SK-N-SH treated with all-trans-retinoic acid at 6 μM for 48 hours (cell line): Measurements from ENCODE around the gene SMYD3.

Experiments used
- ATAC-seq: fragments of 200-7000 bp; cut with Tn5 transposase; 3 replicates; pipeline ENCODE4 v1.9.1; 2020; ENCODE audit warnings: mild to moderate bottlenecking, moderate library complexity
- ARNTL ChIP-seq: fragments of 450-650 bp; formaldehyde crosslinking; IDR thresholded peaks from 2 replicates; pipeline ENCODE4 v1.5.0; 2020; ENCODE audit warnings: low read depth, mild to moderate bottlenecking, moderate library complexity, borderline replicate concordance
- CSDC2 ChIP-seq: fragments of 250-450 bp; sonication (Bioruptor Pico); IDR thresholded peaks from 2 replicates; pipeline ENCODE4 v1.5.0; 2020; ENCODE audit warnings: mild to moderate bottlenecking, moderate library complexity
- GLIS3 ChIP-seq: fragments of 250-450 bp; sonication (Bioruptor Pico); IDR thresholded peaks from 2 replicates; pipeline ENCODE4 v1.5.0; 2020; ENCODE audit warnings: mild to moderate bottlenecking, moderate library complexity
- ISL1 ChIP-seq: fragments of 250-450 bp; sonication (Bioruptor Pico); IDR thresholded peaks from 2 replicates; pipeline ENCODE4 v2.1.2; 2022; ENCODE audit warnings: mild to moderate bottlenecking, moderate library complexity
- OSR1 ChIP-seq: fragments of 250-450 bp; sonication (Bioruptor Pico); IDR thresholded peaks from 2 replicates; pipeline ENCODE4 v1.8.0; 2022; ENCODE audit warnings: moderate library complexity, mild to moderate bottlenecking, inconsistent platforms
- PPARA ChIP-seq: fragments of 250-450 bp; sonication (Bioruptor Pico); IDR thresholded peaks from 2 replicates; pipeline ENCODE4 v1.5.0; 2020; ENCODE audit warnings: mild to moderate bottlenecking, borderline replicate concordance
- RARB ChIP-seq: fragments of 250-450 bp; sonication (Bioruptor Pico); IDR thresholded peaks from 2 replicates; pipeline ENCODE4 v1.8.0; 2021; ENCODE audit warnings: mild to moderate bottlenecking, moderate library complexity
- TCF4 ChIP-seq: fragments of 250-450 bp; sonication (Bioruptor Pico); IDR thresholded peaks from 2 replicates; pipeline ENCODE4 v1.8.0; 2021; ENCODE audit warnings: mild to moderate bottlenecking, moderate library complexity, borderline replicate concordance
- TOX ChIP-seq: fragments of 250-450 bp; sonication (Bioruptor Pico); IDR thresholded peaks from 2 replicates; pipeline ENCODE4 v1.8.0; 2021; ENCODE audit warnings: mild to moderate bottlenecking, moderate library complexity, borderline replicate concordance
- ZC3H10 ChIP-seq: fragments of 250-450 bp; sonication (Bioruptor Pico); IDR thresholded peaks from 2 replicates; pipeline ENCODE4 v1.5.1; 2021; ENCODE audit warnings: mild to moderate bottlenecking, moderate library complexity
- ZFP3 ChIP-seq: fragments of 250-450 bp; sonication (Bioruptor Pico); IDR thresholded peaks from 2 replicates; pipeline ENCODE4 v1.5.0; 2020; ENCODE audit warnings: mild to moderate bottlenecking, moderate library complexity
- ZFP30 ChIP-seq: fragments of 450-650 bp; formaldehyde crosslinking; IDR thresholded peaks from 2 replicates; pipeline ENCODE4 v1.5.0; 2022; ENCODE audit warnings: mild to moderate bottlenecking, moderate library complexity
- ZNF565 ChIP-seq: fragments of 450-650 bp; formaldehyde crosslinking; conservative IDR thresholded peaks from 2 replicates; pipeline ENCODE4 v1.5.0; 2020; ENCODE audit warnings: low read depth, mild to moderate bottlenecking, moderate library complexity
- ZNF70 ChIP-seq: fragments of 450-650 bp; formaldehyde crosslinking; IDR thresholded peaks from 2 replicates; pipeline ENCODE4 v1.5.0; 2020; ENCODE audit warnings: mild to moderate bottlenecking, moderate library complexity
- ZNF8 ChIP-seq: fragments of 450-650 bp; formaldehyde crosslinking; IDR thresholded peaks from 2 replicates; pipeline ENCODE4 v1.5.0; 2020; ENCODE audit warnings: mild to moderate bottlenecking, moderate library complexity
- TF ChIP-seq, protein P1 (sequence below): fragments of 250-450 bp; sonication (Bioruptor Pico); IDR thresholded peaks from 2 replicates; pipeline ENCODE4 v1.5.1; 2020; ENCODE audit warnings: low read depth, mild to moderate bottlenecking, moderate library complexity
- TF ChIP-seq, protein P2 (sequence below): fragments of 250-450 bp; sonication (Bioruptor Pico); IDR thresholded peaks from 2 replicates; pipeline ENCODE4 v1.5.1; 2021; ENCODE audit warnings: mild to moderate bottlenecking, moderate library complexity
- TF ChIP-seq, protein P3 (sequence below): fragments of 250-450 bp; sonication (Bioruptor Pico); IDR thresholded peaks from 2 replicates; pipeline ENCODE4 v1.5.0; 2020; ENCODE audit warnings: mild to moderate bottlenecking, moderate library complexity

SMYD3 gene

DNA sequence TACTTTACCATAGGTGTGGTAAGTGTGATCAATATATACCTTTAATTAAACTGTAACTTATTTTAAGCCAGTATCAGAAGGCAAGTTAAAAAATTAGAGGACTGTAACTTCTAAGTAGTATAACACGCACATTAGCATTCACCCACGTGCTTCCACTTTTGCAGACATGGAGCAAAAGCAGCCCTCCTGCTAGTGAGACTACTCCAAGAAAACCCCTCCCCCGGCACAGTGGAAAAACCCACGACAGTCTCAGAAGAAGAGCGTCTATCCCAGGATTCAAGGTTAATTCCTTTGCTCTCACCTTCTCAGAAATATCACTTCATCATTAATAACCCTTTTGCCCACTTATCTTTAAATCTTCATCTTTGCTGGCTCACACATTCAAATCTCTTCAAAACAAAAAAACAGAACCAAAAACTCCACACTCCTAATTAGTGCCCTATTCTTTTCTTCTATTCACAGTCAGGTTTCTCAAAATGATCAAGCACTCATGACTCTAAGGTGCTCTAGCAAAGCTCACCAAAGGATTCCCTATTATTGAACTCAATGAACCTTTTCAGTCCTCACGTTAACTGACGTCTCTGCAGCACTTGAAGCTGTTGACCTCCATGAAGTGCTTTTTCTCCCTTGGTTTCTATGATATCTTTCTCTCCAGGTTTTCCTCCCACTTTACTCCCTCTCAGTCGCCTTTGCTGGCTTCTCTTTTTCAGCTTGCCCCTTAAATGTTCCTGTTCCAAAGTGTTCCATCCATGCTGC is 213.5 kb downstream of the SMYD3 start:
- TF ChIP-seq, protein P1, sequence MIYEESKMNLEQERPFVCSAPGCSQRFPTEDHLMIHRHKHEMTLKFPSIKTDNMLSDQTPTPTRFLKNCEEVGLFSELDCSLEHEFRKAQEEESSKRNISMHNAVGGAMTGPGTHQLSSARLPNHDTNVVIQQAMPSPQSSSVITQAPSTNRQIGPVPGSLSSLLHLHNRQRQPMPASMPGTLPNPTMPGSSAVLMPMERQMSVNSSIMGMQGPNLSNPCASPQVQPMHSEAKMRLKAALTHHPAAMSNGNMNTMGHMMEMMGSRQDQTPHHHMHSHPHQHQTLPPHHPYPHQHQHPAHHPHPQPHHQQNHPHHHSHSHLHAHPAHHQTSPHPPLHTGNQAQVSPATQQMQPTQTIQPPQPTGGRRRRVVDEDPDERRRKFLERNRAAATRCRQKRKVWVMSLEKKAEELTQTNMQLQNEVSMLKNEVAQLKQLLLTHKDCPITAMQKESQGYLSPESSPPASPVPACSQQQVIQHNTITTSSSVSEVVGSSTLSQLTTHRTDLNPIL (CRISPR knock-in tag) = no peak
- no peak for TF ChIP-seq ARNTL
- no peak for TF ChIP-seq TCF4 (CRISPR knock-in tag)
- TF ChIP-seq, protein P2, sequence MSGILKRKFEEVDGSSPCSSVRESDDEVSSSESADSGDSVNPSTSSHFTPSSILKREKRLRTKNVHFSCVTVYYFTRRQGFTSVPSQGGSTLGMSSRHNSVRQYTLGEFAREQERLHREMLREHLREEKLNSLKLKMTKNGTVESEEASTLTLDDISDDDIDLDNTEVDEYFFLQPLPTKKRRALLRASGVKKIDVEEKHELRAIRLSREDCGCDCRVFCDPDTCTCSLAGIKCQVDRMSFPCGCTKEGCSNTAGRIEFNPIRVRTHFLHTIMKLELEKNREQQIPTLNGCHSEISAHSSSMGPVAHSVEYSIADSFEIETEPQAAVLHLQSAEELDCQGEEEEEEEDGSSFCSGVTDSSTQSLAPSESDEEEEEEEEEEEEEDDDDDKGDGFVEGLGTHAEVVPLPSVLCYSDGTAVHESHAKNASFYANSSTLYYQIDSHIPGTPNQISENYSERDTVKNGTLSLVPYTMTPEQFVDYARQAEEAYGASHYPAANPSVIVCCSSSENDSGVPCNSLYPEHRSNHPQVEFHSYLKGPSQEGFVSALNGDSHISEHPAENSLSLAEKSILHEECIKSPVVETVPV (CRISPR knock-in tag) = no peak
- ATAC-seq = no peak

DNA sequence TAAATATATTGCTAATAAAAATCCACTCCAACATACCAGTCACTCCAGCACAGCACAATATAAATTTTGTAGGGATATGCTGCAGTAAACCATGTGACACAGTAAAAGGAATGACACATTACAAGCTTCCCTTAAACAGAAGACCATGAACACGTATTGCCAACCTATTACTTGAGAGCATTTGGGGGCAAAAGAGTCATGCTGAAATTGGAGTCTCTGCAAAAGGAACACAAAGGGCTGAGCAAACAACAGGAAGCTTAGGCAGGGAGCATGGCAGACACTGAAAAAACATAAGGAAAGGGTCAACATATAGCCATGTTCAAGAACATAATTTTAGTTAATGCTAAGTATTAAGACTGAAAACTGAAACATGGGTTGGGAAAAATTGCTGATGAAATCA is 214.5 kb downstream of the SMYD3 start:
- no peak for ATAC-seq

DNA sequence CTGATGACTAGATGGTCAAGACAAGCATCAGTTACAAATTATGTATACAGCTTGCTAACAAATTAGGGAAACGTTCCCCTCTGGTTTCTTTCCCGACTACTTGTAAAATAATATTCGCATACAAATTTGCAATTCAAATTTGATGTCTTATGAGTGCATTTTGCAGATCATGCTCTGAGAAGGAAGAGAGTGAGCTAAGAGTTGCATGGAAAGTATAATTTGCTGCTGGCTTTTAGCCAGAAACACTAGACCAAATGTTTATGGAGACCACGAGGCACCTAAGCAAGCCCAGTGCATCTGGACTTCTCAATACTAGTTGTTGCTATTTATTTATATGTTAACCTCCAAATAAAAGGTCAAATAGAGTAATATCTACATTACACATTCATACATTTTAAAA is 216.0 kb downstream of the SMYD3 start:
- no peak for ATAC-seq
- TF ChIP-seq ZFP30 (CRISPR knock-in tag) (no peak), RARB (no peak), ZNF70 (CRISPR knock-in tag) (no peak), GLIS3 (CRISPR knock-in tag) (no peak), OSR1 (CRISPR knock-in tag) (no peak), PPARA (CRISPR knock-in tag) (no peak)

More for the DNA sequence above, 214.5 kb downstream of the SMYD3 start:
- TF ChIP-seq, protein P3, sequence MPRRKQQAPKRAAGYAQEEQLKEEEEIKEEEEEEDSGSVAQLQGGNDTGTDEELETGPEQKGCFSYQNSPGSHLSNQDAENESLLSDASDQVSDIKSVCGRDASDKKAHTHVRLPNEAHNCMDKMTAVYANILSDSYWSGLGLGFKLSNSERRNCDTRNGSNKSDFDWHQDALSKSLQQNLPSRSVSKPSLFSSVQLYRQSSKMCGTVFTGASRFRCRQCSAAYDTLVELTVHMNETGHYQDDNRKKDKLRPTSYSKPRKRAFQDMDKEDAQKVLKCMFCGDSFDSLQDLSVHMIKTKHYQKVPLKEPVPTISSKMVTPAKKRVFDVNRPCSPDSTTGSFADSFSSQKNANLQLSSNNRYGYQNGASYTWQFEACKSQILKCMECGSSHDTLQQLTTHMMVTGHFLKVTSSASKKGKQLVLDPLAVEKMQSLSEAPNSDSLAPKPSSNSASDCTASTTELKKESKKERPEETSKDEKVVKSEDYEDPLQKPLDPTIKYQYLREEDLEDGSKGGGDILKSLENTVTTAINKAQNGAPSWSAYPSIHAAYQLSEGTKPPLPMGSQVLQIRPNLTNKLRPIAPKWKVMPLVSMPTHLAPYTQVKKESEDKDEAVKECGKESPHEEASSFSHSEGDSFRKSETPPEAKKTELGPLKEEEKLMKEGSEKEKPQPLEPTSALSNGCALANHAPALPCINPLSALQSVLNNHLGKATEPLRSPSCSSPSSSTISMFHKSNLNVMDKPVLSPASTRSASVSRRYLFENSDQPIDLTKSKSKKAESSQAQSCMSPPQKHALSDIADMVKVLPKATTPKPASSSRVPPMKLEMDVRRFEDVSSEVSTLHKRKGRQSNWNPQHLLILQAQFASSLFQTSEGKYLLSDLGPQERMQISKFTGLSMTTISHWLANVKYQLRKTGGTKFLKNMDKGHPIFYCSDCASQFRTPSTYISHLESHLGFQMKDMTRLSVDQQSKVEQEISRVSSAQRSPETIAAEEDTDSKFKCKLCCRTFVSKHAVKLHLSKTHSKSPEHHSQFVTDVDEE = no peak
- TF ChIP-seq ISL1 (CRISPR knock-in tag) = no peak
- no peak for TF ChIP-seq TOX (CRISPR knock-in tag)
- no peak for TF ChIP-seq ARNTL
- TF ChIP-seq ZC3H10 (CRISPR knock-in tag) = no peak
- TF ChIP-seq, protein P1 (CRISPR knock-in tag) = no peak
- TF ChIP-seq, all 23 proteins: peak for 0

DNA sequence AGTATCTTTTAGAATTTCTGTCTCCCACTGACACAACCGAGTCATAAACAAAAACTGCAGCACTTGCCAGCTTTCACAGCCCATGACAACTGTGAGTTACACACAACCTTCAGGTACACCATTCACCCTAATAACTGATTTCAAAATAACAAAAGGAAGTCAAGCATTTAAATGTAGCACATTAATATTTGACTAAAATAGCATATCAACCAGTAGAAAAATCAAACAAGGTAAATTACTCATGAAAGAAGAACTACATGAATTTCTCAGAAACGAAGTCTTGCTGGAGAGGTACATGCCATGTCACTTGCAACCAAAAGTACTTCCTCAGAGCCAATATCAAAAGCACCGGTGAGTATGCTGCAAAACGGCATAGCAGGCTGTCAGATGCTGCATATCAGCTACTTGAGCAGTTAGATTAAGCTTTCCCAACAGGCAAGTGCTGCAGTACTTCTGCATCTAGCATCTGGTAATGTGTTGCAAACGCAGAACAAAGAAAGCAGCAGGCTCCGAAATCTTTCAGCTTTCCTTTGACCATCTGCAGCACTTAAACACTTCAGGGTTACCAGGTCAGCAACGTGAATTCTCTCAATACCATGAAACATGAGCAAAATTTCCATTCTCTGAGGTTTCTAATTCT is 223.2 kb downstream of the SMYD3 start:
- no peak for ATAC-seq
- TF ChIP-seq ZFP30 (CRISPR knock-in tag) (no peak), ZNF8 (CRISPR knock-in tag) (no peak)

DNA sequence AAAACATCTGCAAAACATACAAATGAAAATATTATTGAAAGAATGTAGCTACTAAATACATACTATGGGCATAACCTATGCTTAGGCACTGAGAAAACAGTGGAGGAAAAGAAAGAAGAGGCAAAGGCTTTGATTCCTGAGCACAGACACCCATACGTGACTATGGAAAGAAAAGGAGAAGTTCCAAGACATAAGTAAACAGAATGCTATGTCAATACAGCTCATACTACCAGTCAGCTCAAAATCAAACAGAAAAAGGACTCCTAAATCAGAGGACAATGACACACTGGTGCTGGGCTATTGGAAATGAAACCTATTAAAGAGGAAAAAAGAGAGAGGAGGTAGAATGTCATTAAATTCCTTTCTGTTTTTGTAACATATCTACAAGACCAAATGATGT is 225.4 kb downstream of the SMYD3 start:
- ATAC-seq = no peak
- TF ChIP-seq RARB (no peak), ZNF565 (no peak), ZFP30 (CRISPR knock-in tag) (no peak), GLIS3 (CRISPR knock-in tag) (no peak), ZNF8 (CRISPR knock-in tag) (no peak), ARNTL (no peak), TOX (CRISPR knock-in tag) (no peak), ZFP3 (CRISPR knock-in tag) (no peak), CSDC2 (no peak)
- TF ChIP-seq, protein P3 = no peak
